Stimulated activated memory B cell treated with anti-CD40 and anti-IgM and Interleukin-4, amounts not matched to agents 10 μg/mL and 1 μg/mL and 100 μg/mL, for 72 hours (primary cell): ENCODE data around the gene DCHS2.
"Not testable (repeated sequence)": the region's sequence is repeated elsewhere in the genome, so short reads cannot be mapped to it uniquely, and the experiment has no call there.

Source experiments
- ATAC-seq: fragments of 150-1000 bp; cut with Tn5 transposase; 2 replicates; pipeline ENCODE4 v1.10.0; 2021
- H3K27ac Mint-ChIP-seq: one replicate; pipeline ENCODE4 v1.8.0; 2022; ENCODE audit warnings: mild to moderate bottlenecking, mixed read lengths
- H3K27me3 Mint-ChIP-seq: one replicate; pipeline ENCODE4 v1.8.0; 2022; ENCODE audit warnings: mixed read lengths
- H3K36me3 Mint-ChIP-seq: one replicate; pipeline ENCODE4 v1.8.0; 2022; ENCODE audit warnings: mixed read lengths
- H3K4me1 Mint-ChIP-seq: one replicate; pipeline ENCODE4 v1.8.0; 2022; ENCODE audit warnings: mixed read lengths
- H3K4me3 Mint-ChIP-seq: one replicate; pipeline ENCODE4 v1.8.0; 2022; ENCODE audit warnings: mild to moderate bottlenecking, moderate library complexity, mixed read lengths
- H3K9me3 Mint-ChIP-seq: one replicate; pipeline ENCODE4 v1.8.0; 2022; ENCODE audit warnings: mixed read lengths

DCHS2 gene

GRCh38 chr4:154222875-154223274 lies 268.7 kb downstream of the DCHS2 start:
- no peaks in the 10 kb centered on the region for H3K4me1 Mint-ChIP-seq
- H3K4me3 Mint-ChIP-seq = no peak overlapping the region
- H3K27ac Mint-ChIP-seq = no peak overlapping the region
- no peaks in the 10 kb centered on the region for H3K36me3 Mint-ChIP-seq
- H3K27me3 Mint-ChIP-seq = no peaks in the 10 kb centered on the region
- peaks cover 19% of the 10 kb centered on the region for H3K9me3 Mint-ChIP-seq
- ATAC-seq = no peak

- no peaks in the 10 kb centered on the region for H3K4me1 Mint-ChIP-seq
- no peaks in the 10 kb centered on the region for H3K27me3 Mint-ChIP-seq
- H3K27ac Mint-ChIP-seq = no peak overlapping the region
- ATAC-seq = no peak
- no peaks in the 10 kb centered on the region for H3K36me3 Mint-ChIP-seq
- peaks cover 8% of the 10 kb centered on the region for H3K9me3 Mint-ChIP-seq
- no peak overlapping the region for H3K4me3 Mint-ChIP-seq
Observed at GRCh38 chr4:154218051-154218450, 273.5 kb downstream of the DCHS2 start.

- H3K36me3 Mint-ChIP-seq, H3K9me3 Mint-ChIP-seq, ATAC-seq, H3K27me3 Mint-ChIP-seq, H3K4me3 Mint-ChIP-seq, H3K4me1 Mint-ChIP-seq, H3K27ac Mint-ChIP-seq: not testable (repeated sequence)
Observed at GRCh38 chr4:154217384-154217783, 274.2 kb downstream of the DCHS2 start.

- no peak overlapping the region for H3K27ac Mint-ChIP-seq
- no peak overlapping the region for H3K4me3 Mint-ChIP-seq
- H3K27me3 Mint-ChIP-seq = no peaks in the 10 kb centered on the region
- H3K36me3 Mint-ChIP-seq = no peaks in the 10 kb centered on the region
- no peak for ATAC-seq
- no peaks in the 10 kb centered on the region for H3K9me3 Mint-ChIP-seq
- H3K4me1 Mint-ChIP-seq = no peaks in the 10 kb centered on the region
Observed at GRCh38 chr4:154211506-154211905, 280.1 kb downstream of the DCHS2 start.

- Mint-ChIP-seq H3K27ac (no peak overlapping the region), H3K27me3 (no peaks in the 10 kb centered on the region), H3K9me3 (peaks cover 2% of the 10 kb centered on the region), H3K36me3 (no peaks in the 10 kb centered on the region), H3K4me1 (no peaks in the 10 kb centered on the region), H3K4me3 (no peak overlapping the region)
- ATAC-seq = no peak
Observed at GRCh38 chr4:154208424-154208823, 283.2 kb downstream of the DCHS2 start.

- H3K27me3 Mint-ChIP-seq = no peaks in the 10 kb centered on the region
Observed at GRCh38 chr4:154205471-154205870, 286.1 kb downstream of the DCHS2 start.

GRCh38 chr4:154194649-154195048 lies 296.9 kb downstream of the DCHS2 start:
- no peak overlapping the region for H3K27ac Mint-ChIP-seq
- ATAC-seq = no peak
- H3K36me3 Mint-ChIP-seq = no peaks in the 10 kb centered on the region
- H3K4me3 Mint-ChIP-seq = no peak overlapping the region
- H3K27me3 Mint-ChIP-seq = no peaks in the 10 kb centered on the region
- H3K4me1 Mint-ChIP-seq = no peaks in the 10 kb centered on the region
- peaks cover 16% of the 10 kb centered on the region for H3K9me3 Mint-ChIP-seq

More at GRCh38 chr4:154205471-154205870, 286.1 kb downstream of the DCHS2 start:
- no peaks in the 10 kb centered on the region for H3K4me1 Mint-ChIP-seq
- H3K27ac Mint-ChIP-seq = no peak overlapping the region
- ATAC-seq = no peak
- no peak overlapping the region for H3K4me3 Mint-ChIP-seq
- peaks cover 2% of the 10 kb centered on the region for H3K9me3 Mint-ChIP-seq
- H3K36me3 Mint-ChIP-seq = no peaks in the 10 kb centered on the region

- no peak overlapping the region for H3K4me3 Mint-ChIP-seq
- no peak overlapping the region for H3K27ac Mint-ChIP-seq
- no peaks in the 10 kb centered on the region for H3K27me3 Mint-ChIP-seq
- peaks cover 16% of the 10 kb centered on the region for H3K9me3 Mint-ChIP-seq
- H3K4me1 Mint-ChIP-seq = no peaks in the 10 kb centered on the region
- no peak for ATAC-seq
- no peaks in the 10 kb centered on the region for H3K36me3 Mint-ChIP-seq
Observed at GRCh38 chr4:154192585-154192984, 299.0 kb downstream of the DCHS2 start.

GRCh38 chr4:154189346-154189745 lies 302.3 kb downstream of the DCHS2 start:
- ATAC-seq = no peak
- Mint-ChIP-seq H3K4me1 (no peaks in the 10 kb centered on the region), H3K9me3 (no peaks in the 10 kb centered on the region), H3K4me3 (no peak overlapping the region), H3K27me3 (no peaks in the 10 kb centered on the region), H3K36me3 (no peaks in the 10 kb centered on the region), H3K27ac (no peak overlapping the region)

- H3K27me3 Mint-ChIP-seq = no peaks in the 10 kb centered on the region
- no peaks in the 10 kb centered on the region for H3K9me3 Mint-ChIP-seq
- no peak overlapping the region for H3K27ac Mint-ChIP-seq
- H3K4me1 Mint-ChIP-seq = no peaks in the 10 kb centered on the region
- no peak overlapping the region for H3K4me3 Mint-ChIP-seq
- no peaks in the 10 kb centered on the region for H3K36me3 Mint-ChIP-seq
- no peak for ATAC-seq
Observed at GRCh38 chr4:154186888-154187287, 304.7 kb downstream of the DCHS2 start.

GRCh38 chr4:154186035-154186434 lies 305.6 kb downstream of the DCHS2 start:
- H3K27ac Mint-ChIP-seq = no peak overlapping the region
- no peaks in the 10 kb centered on the region for H3K4me1 Mint-ChIP-seq
- ATAC-seq = peak; percentile 50
- H3K36me3 Mint-ChIP-seq = no peaks in the 10 kb centered on the region
- no peak overlapping the region for H3K4me3 Mint-ChIP-seq
- no peaks in the 10 kb centered on the region for H3K27me3 Mint-ChIP-seq
- H3K9me3 Mint-ChIP-seq = no peaks in the 10 kb centered on the region

- H3K4me1 Mint-ChIP-seq = no peaks in the 10 kb centered on the region
- no peaks in the 10 kb centered on the region for H3K36me3 Mint-ChIP-seq
- no peak overlapping the region for H3K27ac Mint-ChIP-seq
- no peaks in the 10 kb centered on the region for H3K27me3 Mint-ChIP-seq
- no peak for ATAC-seq
- no peak overlapping the region for H3K4me3 Mint-ChIP-seq
- no peaks in the 10 kb centered on the region for H3K9me3 Mint-ChIP-seq
Observed at GRCh38 chr4:154184238-154184637, 307.4 kb downstream of the DCHS2 start.

- no peaks in the 10 kb centered on the region for H3K36me3 Mint-ChIP-seq
Observed at GRCh38 chr4:154183264-154183663, 308.3 kb downstream of the DCHS2 start.

More at GRCh38 chr4:154183264-154183663, 308.3 kb downstream of the DCHS2 start:
- Mint-ChIP-seq H3K27me3 (no peaks in the 10 kb centered on the region), H3K4me3 (no peak overlapping the region), H3K9me3 (peaks cover 2% of the 10 kb centered on the region), H3K27ac (no peak overlapping the region), H3K4me1 (no peaks in the 10 kb centered on the region)
- no peak for ATAC-seq
